Stomach (tissue), 4 donors: ENCODE data around the gene PPM1L.

Experiments
- EP300 ChIP-seq: sonication (generic); formaldehyde crosslinking; IDR thresholded peaks from one replicate; pipeline ENCODE4 v1.6.1; 2017; ENCODE audit warnings: antibody characterized with exemption
- POLR2A ChIP-seq, 4 donors: fragments of 450-650 bp; IDR thresholded peaks; one replicate each; pipeline ENCODE4 v1.6.1; 2016; ENCODE audit warnings: antibody characterized with exemption in 4 of 4, control low read depth in 2 of 4, mild to moderate bottlenecking in 1 of 4, moderate library complexity in 1 of 4
- POLR2AphosphoS5 ChIP-seq, 3 donors: sonication (generic); formaldehyde crosslinking; IDR thresholded peaks; one replicate each; pipeline ENCODE4 v1.6.1; 2016; ENCODE audit warnings: antibody characterized with exemption in 3 of 3
- TF ChIP-seq, protein P1 (sequence below), 7 experiments: fragments of 450-650 bp in 4 of 7; fragments of 200-600 bp in 3 of 7; sonication (generic) in 3 of 7; IDR thresholded peaks; one replicate each; pipeline ENCODE4 v1.5.1; 2016 to 2019; ENCODE audit warnings: antibody characterized with exemption in 7 of 7, control low read depth in 2 of 7, mild to moderate bottlenecking in 1 of 7

- TF ChIP-seq, protein P1, sequence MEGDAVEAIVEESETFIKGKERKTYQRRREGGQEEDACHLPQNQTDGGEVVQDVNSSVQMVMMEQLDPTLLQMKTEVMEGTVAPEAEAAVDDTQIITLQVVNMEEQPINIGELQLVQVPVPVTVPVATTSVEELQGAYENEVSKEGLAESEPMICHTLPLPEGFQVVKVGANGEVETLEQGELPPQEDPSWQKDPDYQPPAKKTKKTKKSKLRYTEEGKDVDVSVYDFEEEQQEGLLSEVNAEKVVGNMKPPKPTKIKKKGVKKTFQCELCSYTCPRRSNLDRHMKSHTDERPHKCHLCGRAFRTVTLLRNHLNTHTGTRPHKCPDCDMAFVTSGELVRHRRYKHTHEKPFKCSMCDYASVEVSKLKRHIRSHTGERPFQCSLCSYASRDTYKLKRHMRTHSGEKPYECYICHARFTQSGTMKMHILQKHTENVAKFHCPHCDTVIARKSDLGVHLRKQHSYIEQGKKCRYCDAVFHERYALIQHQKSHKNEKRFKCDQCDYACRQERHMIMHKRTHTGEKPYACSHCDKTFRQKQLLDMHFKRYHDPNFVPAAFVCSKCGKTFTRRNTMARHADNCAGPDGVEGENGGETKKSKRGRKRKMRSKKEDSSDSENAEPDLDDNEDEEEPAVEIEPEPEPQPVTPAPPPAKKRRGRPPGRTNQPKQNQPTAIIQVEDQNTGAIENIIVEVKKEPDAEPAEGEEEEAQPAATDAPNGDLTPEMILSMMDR (IDR thresholded peaks at IDR 0.05): no peak
- TF ChIP-seq POLR2AphosphoS5 (IDR thresholded peaks at IDR 0.05) (no peak), EP300 (no peak), POLR2A (IDR thresholded peaks at IDR 0.05) (no peak)
These were observed 243.2 kb downstream of the PPM1L start for GRCh38 chr3:160999274-160999673.
